Stimulated activated CD8-positive, alpha-beta memory T cell treated with anti-CD3 and anti-CD28 coated beads, Interleukin-4, amount 100 ng/mL, for 48 hours (primary cell): ENCODE results near the gene NSL1.
"Not testable (repeated sequence)": the region's sequence is repeated elsewhere in the genome, so short reads cannot be mapped to it uniquely, and the experiment has no call there.

Experiments
- DNase-seq: peaks from one replicate; pipeline ENCODE4 v3.0.0-alpha.2; 2020

Gene NSL1

DNA sequence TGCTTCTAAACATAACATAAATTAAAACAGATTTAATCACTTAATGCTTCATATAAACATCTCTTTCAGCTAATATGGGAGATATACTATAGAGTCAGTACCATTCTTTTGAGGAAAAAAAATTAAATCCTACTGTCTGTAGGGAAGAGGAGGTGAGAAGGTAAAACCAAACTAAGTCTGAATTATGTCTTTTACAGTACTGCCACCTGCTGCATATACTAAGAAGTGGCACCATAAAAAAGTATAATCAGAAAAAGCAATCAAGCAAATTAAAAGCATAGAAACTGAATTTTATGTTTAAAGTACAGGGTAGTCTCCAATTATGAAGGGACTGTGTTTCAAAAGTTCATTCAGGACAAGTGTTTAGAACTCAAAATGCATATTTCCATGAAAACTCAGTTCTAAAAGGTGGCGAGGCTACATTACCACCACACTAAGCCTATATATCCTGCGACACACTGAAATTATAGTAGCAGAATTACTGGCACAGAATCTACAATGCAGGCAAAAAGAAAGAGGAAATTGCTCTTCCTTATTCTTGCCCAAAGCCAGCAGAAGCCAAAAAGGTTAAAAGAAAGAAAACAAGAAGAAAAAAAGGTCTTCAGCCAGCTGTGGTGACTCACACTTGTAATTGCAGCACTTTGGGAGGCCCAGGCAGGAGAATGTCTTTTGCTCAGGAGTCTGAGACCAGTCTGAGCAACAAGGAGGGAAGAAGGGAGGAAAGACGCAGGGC lies 9.0 kb downstream of the NSL1 start:
- DNase-seq, result no peak

DNA sequence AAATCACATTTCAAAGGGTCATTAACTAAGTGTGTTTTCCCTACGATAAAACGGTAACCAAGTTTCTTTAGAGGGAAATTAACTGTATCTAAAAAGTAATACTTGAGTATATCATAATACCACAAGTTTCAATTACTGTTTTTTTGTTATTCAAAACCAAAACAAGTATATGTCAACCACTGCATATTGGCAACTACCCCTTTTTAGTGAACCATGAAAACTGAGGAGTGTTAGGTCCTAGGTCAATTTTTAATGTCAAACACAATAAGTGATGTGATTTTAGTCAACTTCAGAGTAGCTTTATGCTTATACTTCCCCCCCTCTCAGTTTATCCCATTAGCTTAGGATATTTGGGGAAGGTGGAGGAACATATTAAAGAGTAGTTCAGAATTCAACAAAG lies 10.4 kb downstream of the NSL1 start:
- DNase-seq, result no peak

DNA sequence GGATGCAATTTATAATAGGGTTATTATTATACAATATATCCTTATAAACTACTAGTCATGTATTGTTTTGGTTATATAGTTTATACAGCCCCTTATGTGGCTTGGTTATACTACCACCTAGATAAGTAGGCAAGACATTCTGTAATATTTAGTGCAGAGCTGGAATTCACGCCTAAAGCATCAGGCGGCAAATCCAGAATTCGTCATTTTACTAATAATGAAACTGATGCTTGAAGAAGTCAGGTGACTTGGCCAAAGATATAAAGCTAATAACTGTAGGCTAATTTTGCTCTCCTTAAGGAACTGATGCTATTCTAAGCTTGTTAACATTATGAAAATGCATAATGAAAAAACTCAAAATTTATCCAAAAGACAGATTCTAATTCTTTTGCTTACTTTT lies 10.8 kb downstream of the NSL1 start:
- DNase-seq, result no peak

DNA sequence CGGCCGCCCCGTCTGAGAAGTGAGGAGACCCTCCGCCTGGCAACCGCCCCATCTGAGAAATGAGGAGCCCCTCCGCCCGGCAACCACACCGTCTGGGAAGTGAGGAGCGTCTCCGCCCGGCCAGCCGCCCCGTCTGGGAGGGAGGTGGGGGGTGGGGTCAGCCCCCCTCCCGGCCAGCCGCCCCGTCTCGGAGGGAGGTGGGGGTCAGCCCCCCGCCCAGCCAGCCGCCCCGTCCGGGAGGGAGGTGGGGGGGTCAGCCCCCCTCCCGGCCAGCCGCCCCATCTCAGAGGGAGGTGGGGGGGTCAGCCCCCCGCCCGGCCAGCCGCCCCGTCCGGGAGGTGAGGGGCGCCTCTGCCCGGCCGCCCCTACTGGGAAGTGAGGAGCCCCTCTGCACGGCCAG lies 12.5 kb downstream of the NSL1 start:
- not testable (repeated sequence) for DNase-seq

DNA sequence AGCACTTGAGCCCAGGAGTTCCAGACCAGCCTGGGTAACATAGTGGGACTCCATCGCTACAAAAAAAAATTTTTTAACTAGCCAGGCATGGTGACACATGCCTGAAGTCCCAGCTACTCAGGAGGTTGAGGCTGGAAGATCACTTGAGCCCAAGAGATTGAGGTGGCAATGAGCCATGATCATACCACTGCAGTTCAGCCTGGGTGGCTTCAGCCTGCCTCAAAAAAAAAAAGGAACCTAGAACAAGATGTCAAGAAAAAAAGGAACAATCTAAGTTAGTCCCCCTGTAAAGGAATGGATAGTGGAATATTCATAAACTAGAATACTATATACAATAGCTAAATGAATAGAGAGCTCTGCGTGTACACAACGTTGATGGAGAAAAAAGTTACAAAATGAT lies 14.4 kb downstream of the NSL1 start:
- no peak for DNase-seq

DNA sequence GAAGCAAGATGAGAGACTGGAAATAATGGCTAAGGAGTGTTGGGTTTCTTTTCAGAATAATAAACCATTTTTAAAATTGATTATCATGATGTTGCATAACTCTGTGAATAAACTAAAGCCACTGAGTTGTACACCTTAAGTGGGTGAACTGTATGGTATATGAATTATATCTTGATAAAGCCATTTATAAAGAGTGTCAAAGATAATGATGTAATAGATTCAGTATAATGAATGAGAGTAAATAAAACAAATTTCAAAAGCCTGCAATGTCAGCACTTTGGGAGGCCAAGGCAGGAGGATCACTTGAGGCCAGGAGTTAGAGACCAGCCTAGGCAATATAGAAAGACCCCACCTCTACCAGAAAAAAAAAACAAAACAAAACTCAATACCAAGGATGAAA lies 16.3 kb downstream of the NSL1 start:
- DNase-seq, result no peak

DNA sequence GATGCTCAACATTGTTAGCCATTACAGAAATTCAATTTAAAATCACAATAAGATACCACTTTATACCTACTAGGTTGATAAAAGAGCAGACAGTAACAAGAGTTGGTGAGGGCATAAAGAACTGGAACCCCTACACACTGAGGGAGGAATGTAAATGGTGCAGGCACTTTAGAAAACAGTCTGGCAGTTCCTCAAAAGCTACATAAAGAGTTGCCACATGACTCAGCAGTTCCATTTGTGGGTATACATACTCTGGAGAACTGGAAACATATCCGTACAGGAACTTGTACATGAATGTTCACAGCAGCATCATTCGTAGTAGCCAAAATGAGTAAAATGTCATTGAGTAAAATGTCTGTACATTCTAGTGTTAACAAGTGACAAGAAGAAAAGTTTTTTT lies 17.0 kb downstream of the NSL1 start:
- no peak for DNase-seq

DNA sequence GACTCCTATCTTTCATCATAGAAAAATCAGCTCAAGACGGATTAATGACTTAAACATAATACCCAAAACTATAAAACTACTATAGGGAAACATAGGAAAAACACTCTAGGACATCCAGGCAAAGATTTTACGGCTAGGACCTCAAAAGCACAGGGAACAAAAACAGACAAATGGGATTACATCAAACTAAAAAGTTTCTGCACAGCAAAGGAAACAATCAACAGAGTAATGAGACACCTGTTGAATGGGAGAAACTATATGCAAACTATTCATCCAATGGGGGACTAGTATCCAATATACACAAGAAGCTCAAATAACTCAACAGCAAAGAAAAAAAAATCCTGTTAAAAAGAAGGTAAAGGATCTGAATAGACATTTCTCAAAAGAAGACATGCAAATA lies 18.6 kb downstream of the NSL1 start:
- no peak for DNase-seq

DNA sequence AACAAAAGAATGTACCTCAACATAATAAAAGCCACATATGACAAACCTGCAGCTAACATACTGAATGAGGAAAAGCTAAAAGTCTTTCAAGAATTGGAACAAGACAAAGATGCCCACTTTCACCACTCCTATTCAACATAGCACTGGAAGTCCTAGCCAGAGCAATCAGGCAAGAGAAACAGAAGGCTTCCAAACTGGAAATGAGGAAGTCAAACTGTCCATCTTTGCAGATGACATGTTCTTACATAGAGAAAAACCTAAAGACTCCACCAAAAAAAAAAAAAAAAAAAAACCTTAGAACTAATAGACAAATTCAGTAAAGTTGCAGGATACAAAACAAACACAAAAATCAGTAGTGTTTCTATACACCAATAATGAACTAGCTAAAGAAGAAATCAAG lies 20.2 kb downstream of the NSL1 start:
- no peak for DNase-seq

DNA sequence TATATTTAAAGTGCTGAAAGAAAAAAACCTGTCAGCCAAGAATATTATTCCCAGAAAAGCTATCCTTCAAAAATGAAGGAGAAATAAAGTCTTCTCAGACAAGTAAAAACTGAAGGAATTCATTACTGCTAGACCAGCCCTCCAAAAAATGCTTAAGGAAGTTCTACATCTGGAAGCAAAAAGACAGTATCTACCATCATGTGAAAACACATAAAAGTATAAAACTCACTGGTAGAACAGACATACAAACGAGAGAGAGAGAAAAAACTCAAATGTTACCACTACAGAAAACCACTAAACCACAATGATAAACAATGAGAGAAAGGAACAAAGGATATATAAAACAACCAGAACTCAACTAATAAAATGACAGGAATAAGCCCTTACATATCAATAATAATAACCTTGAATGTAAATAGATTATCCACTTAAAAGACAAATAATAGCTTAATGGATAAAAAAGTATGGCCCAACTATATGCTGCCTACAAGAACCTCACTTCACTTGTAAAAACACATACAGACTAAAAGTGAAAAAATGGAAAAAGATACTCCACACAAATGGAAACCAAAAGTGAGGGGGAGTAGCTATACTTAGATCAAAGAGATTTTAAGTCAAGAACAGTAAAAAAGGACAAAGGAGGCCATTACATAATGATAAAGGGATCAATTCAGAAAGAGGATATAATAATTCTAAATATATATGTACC lies 22.0 kb downstream of the NSL1 start:
- no peak for DNase-seq

DNA sequence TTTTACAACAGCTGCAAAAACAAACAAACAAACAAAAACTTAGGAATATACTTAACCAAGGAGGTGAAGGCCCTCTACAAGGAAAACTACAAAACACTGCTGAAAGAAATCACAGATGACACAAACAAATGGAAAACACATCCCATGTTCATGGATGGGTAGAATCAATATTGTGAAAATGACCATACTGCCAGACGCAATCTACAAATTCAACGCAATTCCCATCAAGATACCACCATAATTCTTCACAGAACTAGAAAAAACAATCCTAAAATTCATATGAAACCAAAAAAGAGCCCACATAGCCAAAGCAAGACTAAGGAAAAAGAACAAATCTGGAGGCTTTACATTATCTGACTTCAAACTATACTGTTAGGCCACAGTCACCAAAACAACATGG lies 24.8 kb downstream of the NSL1 start:
- DNase-seq, result not testable (repeated sequence)

DNA sequence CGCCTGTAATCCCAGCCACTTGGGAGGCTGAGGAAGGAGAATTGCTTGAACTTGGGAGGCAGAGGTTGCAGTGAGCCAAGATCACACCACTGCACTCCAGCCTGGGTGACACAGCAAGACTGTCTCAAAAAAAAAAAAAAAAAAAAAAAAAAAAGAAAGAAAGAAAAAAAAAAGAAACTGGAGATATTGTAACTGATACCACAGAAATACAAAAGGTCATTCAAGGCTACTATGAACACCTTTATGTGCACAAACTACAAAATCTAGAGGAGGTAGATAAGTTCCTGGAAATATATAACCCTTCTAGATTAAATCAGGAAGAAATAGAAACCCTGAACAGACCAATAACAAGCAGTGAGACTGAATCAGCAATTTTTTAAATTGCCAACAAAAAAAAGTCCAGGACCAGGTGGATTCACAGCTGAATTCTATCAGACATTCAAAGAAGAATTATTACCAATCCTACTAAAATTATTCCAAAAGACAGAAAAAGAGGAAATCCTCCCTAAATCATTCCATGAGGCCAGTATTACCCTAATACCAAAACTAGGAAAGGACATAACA lies 26.8 kb downstream of the NSL1 start:
- DNase-seq, result not testable (repeated sequence)

DNA sequence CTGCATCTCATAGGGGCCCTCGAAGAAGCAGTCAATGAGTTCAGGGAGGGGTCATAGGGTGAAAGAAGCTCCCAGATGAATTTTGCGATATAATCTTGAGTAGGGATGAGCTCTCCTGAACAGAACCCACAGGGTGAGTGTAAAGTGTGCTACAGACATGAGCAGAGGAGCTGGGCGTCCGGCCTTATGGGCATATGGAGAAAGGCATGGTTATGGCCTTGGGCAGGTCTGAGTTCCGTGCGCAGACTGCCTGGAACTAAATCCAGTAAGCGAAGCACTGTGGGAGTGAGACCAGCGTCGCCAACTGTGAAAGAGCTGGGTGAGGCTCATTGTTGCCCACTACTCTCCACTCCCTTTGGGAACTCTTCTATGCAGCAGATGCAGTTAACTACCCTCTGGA lies 28.7 kb downstream of the NSL1 start:
- no peak for DNase-seq

DNA sequence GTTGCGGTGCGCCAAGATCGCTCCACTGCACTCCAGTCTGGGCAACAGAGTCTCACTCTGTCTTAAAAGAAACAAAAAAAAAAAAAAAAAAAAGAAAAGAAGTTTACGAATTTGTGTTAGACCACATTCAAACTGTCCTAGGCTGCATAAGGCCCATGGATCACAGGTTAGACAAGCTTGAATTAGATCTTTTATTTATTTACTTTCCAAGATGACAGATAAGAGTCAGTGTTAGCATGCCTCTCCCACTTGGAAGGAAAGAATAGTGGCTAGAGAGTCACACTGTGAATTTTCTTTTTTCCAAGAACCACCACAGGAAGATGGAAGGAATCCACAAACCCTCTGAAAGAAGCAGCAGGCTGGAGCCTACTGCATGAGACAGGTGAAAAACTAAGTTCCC lies 29.3 kb downstream of the NSL1 start:
- DNase-seq, result no peak

DNA sequence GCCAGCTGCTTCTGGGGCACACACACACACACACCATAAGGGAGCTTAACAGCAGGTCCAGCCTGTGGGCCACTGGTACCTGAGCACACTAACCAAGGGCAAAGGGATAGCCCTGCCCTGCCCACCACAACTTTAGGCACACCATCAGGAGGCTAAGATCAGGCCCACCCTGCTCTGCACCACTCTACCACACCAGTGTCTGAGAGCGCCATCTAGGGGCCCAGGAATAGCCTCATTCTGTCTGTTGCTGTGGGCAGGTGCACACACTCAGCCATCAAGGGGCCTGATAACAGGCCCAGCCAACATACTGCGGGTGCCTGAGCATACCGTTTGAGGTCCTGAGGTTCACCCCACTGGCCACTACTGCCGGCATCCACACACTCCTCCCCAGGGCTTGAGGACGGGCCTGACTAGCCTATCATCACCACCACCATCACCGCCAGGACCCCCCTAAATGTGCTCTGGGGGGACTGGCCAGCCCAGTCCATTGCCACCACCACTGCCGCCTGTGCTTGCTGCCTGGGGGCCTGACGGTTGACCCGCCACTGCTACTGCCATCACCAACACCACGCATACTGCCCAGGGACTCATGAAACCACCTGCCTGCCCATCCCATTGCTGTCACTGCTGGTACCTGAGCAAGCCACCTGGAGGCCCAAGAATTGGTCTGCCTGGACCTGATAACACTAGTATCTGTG lies 31.3 kb downstream of the NSL1 start:
- DNase-seq, result peak; percentile 82

DNA sequence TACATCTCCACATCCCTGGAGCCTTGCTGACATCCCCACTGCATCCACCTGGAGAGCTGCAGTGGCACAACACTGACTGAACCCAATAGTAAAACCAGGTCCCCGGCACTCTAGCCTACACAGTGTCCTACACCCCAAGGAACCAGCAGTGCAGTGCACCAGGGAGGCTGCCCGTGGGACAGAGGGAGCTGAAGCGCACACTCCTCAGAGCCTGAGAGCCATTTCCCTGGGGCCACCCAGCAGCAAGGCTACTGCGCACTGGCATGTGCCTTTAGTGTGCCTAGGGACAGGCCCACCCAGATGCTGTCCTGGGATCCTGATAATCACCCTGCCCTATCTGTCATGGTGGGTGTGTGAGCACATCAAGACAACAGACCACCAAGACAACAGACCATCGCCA lies 31.9 kb downstream of the NSL1 start:
- DNase-seq, result no peak

DNA sequence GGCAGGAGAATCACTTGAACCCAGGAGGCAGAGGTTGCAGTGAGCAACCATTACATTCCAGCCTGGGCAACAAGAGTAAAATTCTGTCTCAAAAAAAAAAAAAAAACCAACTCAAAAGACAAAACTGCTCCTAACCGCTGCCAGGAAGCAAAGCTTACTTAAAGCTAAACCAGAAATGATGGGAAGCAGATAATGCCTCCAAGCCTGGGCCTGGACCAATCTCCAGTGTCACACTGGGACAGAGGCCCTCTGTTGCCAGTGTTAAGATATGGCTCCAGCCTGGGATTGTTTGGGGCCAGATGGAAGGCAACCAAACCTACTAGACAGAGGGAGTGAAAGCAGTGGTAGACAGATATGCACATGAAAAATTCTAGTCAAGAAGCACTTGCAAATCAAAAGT lies 36.9 kb downstream of the NSL1 start:
- no peak for DNase-seq

DNA sequence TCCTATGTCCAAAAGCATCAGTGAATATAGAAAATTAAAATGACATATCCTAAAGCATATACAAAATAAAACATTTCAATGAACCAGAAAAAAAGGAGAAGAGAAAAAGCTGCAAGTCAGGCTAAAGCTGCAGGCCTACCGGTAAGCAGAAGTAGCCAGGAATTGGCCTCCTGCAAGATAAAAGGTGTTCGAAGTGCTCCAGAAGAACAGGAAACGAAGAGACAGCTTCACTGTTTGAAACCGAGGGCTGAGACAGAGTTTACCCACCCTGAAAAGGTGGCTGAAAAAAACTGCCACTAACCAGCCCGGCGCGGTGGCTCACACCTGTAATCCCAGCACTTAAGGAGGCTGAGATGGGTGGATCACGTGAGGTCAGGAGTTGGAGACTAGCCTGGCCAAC lies 37.4 kb downstream of the NSL1 start:
- no peak for DNase-seq

DNA sequence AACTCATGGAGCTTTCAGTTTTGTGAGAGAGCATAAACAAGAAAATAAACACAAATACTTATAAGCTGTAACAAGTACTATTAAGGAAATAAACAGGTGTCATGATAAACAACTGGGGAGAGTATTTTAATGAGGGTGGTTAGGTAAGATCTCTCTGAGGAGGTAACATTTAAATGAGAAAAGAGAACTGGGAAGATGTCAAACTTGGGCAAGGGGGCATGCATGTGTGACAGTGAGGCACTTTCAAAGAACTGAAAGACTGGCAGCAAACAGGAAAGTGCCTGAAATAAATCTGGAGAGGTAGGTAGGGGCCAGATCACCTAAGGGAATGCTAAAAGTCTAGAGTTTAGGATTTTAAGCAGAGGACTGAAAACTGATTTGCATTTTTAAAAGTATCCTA lies 37.8 kb downstream of the NSL1 start:
- no peak for DNase-seq

DNA sequence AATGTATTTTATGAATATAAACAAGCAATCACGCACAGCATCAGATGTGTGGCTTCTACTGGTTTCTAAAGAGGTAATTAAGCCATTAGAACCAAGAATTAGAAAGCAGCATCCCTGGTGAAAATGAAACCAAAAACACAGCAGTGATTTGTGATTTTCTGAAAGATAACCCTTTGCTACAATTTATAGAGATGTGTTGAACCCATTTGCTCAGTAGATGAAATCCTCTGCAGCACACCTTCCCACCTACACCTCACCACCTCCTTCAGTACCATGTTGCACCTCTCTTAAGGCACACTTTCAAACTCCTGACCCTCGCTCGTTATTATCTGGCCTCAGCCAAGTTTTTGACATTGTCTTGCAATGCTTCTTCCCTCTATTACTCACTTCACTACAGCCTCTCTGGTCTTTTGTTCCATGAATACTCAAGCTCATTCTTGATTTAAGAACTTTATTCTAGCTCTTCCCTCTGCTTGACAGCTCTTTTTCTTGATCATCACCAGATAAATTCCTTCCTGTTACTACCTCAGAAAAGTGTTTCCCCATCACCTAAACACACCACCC lies 38.6 kb downstream of the NSL1 start:
- DNase-seq, result no peak

DNA sequence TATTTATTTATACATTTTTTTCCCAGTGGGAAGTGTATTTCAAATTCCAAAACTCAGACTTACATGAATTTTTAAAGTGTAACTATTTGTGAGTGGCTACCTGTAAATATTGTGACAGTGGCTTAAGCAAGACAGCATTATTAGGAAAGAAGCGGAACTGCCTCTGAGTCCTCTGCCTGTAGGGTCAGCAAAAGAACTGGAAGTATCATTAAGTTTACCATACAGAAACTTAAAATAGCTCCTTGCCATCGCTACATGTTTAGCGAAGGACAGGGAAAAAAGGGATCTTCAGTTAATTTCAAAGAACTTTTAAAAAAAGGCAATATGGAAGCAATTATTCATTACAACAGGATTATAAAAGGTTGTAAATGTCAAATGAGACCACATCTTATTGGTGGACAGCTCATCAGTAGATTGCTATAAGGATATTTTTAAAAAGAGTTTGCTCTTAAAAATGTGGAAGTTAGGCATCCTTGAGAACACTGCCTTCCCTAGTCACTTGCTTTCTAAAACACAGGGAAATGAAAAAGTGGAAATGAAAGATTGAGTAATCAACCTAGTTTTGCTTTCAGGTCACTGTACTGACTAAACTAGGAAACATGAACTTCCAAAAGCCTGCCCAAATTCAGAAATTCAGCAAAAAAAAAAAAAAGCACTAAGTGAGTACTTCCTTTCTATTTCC lies 39.2 kb downstream of the NSL1 start:
- no peak for DNase-seq

DNA sequence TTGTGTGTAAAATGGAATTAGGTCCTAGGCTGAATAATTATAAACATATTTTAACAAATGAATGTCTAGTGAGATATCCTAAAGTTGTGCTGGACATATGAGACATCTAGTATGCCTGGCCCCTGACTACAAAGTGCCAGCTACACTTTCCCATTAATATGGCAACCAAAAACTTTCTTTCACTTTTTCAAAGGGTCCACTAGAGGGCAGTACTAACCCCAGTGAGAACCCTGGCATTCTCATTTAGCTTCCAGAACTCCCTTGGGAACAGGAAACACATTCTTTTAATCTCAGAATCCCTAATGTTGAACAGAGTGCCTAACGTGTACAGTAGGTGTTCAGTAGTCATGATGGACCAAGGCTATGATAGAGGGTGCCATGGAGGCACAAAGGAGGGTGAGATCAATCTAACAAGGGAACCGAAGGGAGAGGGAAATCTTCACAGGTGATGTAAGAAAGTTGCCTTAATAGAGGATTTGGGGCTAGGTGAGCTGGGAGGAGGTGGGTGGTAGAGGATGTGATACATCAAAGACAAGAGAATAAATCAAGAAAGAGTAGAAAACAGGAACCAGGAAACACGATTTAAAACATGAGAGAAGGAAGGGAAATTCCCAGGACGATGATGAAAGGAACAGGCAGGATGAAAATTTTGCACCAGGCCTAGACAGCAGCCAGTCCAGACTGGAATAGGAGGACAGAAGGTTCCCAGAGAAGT lies 41.6 kb downstream of the NSL1 start:
- no peak for DNase-seq
